Panc1 (cell line): Measurements from ENCODE around the gene PPP2R5D. TPM values are rescaled to one million over a fixed set of nuclear protein-coding genes. Genes with fewer than 3 reads are reported as not detected.

Source experiments
- ATAC-seq: fragments of 200-7000 bp; cut with Tn5 transposase; 2 replicates; pipeline ENCODE4 v1.9.1; 2020; ENCODE audit warnings: mild to moderate bottlenecking, moderate library complexity
- BruUV-seq: library from RNA; stranded (reverse); fragments of 400-500 nt; replicated peaks from 2 replicates; lab custom pipeline; 2021; lab: Mats Ljungman, UMichigan
- CTCF ChIA-PET: fragments of 300-600 bp; sonication (Branson Sonifier 250); formaldehyde crosslinking; loops from one replicate; lab custom pipeline; 2022; ENCODE audit warnings: antibody characterized with exemption; lab: Charles Lee
- POLR2A ChIA-PET: fragments of 300-600 bp; sonication (Branson Sonifier 250); formaldehyde crosslinking; loops from one replicate; lab custom pipeline; 2022; ENCODE audit warnings: antibody characterized with exemption; lab: Charles Lee
- DNase-seq: peaks from one replicate; pipeline ENCODE4 v3.0.0-alpha.2; 2010; ENCODE audit warnings: low read depth, low spot score
- H3K27ac ChIP-seq: 2 replicates; pipeline ENCODE4 v1.5.1; 2011; ENCODE audit warnings: mild to moderate bottlenecking, low read length, inconsistent platforms
- H3K27me3 ChIP-seq: fragments of 200-500 bp; sonication (Bioruptor generic); 2 replicates; pipeline ENCODE4 v1.6.0; 2014; ENCODE audit warnings: low read length, inconsistent platforms; ENCODE audit not compliant: control insufficient read depth, insufficient read depth
- H3K36me3 ChIP-seq: fragments of 200-500 bp; sonication (Bioruptor generic); 2 replicates; pipeline ENCODE4 v1.5.1; 2014; ENCODE audit warnings: inconsistent platforms, mild to moderate bottlenecking, low read length, moderate library complexity; ENCODE audit not compliant: control insufficient read depth, insufficient read depth
- H3K4me1 ChIP-seq: 2 replicates; pipeline ENCODE4 v1.5.1; 2011; ENCODE audit warnings: inconsistent platforms, mild to moderate bottlenecking, low read length, moderate library complexity; ENCODE audit not compliant: control insufficient read depth, insufficient read depth
- H3K4me3 ChIP-seq, 2 experiments: 2 replicates each; pipeline ENCODE4 v1.5.1; 2011 to 2012; ENCODE audit warnings: low read depth in 2 of 2, low read length in 2 of 2, mild to moderate bottlenecking in 2 of 2, inconsistent platforms in 1 of 2, moderate library complexity in 1 of 2
- H3K9me3 ChIP-seq: fragments of 200-500 bp; sonication (Bioruptor generic); 2 replicates; pipeline ENCODE4 v1.5.1; 2014; ENCODE audit warnings: low read depth, mild to moderate bottlenecking, inconsistent platforms, low read length, moderate library complexity; ENCODE audit not compliant: control insufficient read depth, insufficient read depth
- POLR2AphosphoS5 ChIP-seq: IDR thresholded peaks from 2 replicates; pipeline ENCODE4 v1.6.1; 2012; ENCODE audit warnings: mild to moderate bottlenecking, low read depth, low read length, moderate library complexity
- SIN3A ChIP-seq: IDR thresholded peaks from 2 replicates; pipeline ENCODE4 v1.6.1; 2012; ENCODE audit warnings: low read depth, mild to moderate bottlenecking, low read length, moderate library complexity, borderline replicate concordance; ENCODE audit not compliant: insufficient read depth
- TCF7L2 ChIP-seq: IDR thresholded peaks from 2 replicates; pipeline ENCODE4 v1.6.1; 2011; ENCODE audit warnings: mild to moderate bottlenecking, low read depth, low read length, inconsistent platforms
- in situ Hi-C: cut with HindIII; loops from 2 replicates; pipeline ENCODE4 v1.10.0; 2016; ENCODE audit warnings: low sequenced_read_pairs, low pct_unique_long_range_greater_than_20kb
- intact Hi-C: fragments of 100-400 bp; cut with micrococcal nuclease; formaldehyde crosslinking; loops from one replicate; pipeline ENCODE4 v1.10.0; 2022; ENCODE audit not compliant: unreplicated experiment
- total RNA-seq: library from RNA; stranded (reverse); gene quantifications from one replicate; pipeline ENCODE4 v1.2.1, GENCODE V29; 2021; ENCODE audit not compliant: unreplicated experiment
- TF ChIP-seq, protein P1 (sequence below): fragments of 450-650 bp; IDR thresholded peaks from 2 replicates; pipeline ENCODE4 v1.5.1; 2017; ENCODE audit warnings: mild to moderate bottlenecking
- TF ChIP-seq, protein P2 (sequence below), 2 experiments: IDR thresholded peaks; 2 replicates each; pipeline ENCODE4 v1.6.1; 2011 to 2012; ENCODE audit warnings: low read depth in 2 of 2, control low read depth in 1 of 2, low read length in 1 of 2, mild to moderate bottlenecking in 1 of 2, moderate library complexity in 1 of 2; ENCODE audit not compliant: insufficient read depth in 1 of 2

PPP2R5D gene
- total RNA-seq, 1 experiment from 2014 or later = 63.6 TPM

DNA sequence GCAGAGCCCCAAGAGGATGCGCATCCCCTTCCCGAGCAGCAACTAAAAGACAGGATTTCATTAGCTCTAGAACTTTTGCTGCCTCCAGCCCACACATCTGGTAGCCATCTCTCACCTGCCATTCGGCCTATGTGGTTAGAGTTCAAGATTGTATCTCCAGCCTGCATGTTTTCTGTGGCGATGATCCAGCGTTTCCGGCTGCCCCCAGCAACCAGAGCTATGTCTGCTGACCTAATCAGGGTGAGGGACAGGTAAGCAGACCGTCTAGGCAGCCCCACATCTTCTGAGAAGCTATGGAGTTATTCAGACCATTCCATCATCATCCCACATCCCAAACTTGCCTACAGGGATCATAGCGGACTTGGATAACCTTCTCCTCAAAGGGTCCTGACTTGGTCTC is 71.6 kb downstream of the PPP2R5D start:
- DNase-seq (no peak), ATAC-seq (no peak)
- intact Hi-C loops = no loop called here
- POLR2A ChIA-PET = no interaction called here
- no peaks in the 10 kb centered on the region for H3K9me3 ChIP-seq
- H3K4me1 ChIP-seq = peaks cover 25% of the 10 kb centered on the region
- CTCF ChIA-PET = no interaction called here
- peaks cover 5% of the 10 kb centered on the region; the same call in 1 of the 2 replicates for H3K36me3 ChIP-seq
- TF ChIP-seq SIN3A (no peak), POLR2AphosphoS5 (no peak), TCF7L2 (no peak)
- TF ChIP-seq, protein P1, sequence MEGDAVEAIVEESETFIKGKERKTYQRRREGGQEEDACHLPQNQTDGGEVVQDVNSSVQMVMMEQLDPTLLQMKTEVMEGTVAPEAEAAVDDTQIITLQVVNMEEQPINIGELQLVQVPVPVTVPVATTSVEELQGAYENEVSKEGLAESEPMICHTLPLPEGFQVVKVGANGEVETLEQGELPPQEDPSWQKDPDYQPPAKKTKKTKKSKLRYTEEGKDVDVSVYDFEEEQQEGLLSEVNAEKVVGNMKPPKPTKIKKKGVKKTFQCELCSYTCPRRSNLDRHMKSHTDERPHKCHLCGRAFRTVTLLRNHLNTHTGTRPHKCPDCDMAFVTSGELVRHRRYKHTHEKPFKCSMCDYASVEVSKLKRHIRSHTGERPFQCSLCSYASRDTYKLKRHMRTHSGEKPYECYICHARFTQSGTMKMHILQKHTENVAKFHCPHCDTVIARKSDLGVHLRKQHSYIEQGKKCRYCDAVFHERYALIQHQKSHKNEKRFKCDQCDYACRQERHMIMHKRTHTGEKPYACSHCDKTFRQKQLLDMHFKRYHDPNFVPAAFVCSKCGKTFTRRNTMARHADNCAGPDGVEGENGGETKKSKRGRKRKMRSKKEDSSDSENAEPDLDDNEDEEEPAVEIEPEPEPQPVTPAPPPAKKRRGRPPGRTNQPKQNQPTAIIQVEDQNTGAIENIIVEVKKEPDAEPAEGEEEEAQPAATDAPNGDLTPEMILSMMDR = no peak
- TF ChIP-seq, protein P2, sequence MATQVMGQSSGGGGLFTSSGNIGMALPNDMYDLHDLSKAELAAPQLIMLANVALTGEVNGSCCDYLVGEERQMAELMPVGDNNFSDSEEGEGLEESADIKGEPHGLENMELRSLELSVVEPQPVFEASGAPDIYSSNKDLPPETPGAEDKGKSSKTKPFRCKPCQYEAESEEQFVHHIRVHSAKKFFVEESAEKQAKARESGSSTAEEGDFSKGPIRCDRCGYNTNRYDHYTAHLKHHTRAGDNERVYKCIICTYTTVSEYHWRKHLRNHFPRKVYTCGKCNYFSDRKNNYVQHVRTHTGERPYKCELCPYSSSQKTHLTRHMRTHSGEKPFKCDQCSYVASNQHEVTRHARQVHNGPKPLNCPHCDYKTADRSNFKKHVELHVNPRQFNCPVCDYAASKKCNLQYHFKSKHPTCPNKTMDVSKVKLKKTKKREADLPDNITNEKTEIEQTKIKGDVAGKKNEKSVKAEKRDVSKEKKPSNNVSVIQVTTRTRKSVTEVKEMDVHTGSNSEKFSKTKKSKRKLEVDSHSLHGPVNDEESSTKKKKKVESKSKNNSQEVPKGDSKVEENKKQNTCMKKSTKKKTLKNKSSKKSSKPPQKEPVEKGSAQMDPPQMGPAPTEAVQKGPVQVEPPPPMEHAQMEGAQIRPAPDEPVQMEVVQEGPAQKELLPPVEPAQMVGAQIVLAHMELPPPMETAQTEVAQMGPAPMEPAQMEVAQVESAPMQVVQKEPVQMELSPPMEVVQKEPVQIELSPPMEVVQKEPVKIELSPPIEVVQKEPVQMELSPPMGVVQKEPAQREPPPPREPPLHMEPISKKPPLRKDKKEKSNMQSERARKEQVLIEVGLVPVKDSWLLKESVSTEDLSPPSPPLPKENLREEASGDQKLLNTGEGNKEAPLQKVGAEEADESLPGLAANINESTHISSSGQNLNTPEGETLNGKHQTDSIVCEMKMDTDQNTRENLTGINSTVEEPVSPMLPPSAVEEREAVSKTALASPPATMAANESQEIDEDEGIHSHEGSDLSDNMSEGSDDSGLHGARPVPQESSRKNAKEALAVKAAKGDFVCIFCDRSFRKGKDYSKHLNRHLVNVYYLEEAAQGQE (IDR thresholded peaks at IDR 0.05; ENCODE audit: insufficient read depth in 1 of 2, low read depth in 2 of 2, low read length in 1 of 2) = no peak
- H3K4me3 ChIP-seq = no peak overlapping the region
- in situ Hi-C loops = no loop called here
- no peaks in the 10 kb centered on the region for H3K27me3 ChIP-seq
- BruUV-seq = no TSS peak
- H3K27ac ChIP-seq = no peak overlapping the region

DNA sequence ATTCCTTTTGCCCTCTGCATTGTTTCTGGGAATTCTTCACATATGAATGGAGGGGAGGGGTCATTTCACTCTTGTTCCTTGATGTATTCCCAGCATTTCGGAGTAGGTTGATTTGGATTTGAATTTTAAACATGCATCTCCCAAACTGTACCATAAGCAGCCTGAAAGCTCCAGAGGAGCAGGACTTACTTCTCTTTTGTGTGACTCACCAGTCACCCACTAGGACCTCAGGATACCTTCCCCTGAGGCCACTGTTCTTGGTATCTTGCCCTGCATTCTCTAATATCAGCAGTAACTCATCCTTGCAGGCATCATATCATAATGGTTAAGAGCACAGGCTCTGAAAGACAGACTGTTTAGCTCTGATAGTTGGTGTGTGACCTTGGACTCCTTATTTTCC is 74.2 kb downstream of the PPP2R5D start:
- in situ Hi-C loops (no loop called here), intact Hi-C loops (loop anchor here (2.0 kb wide), 1 partner anchor 34 kb away; no protein-coding TSS in a partner anchor)
- no peaks in the 10 kb centered on the region for H3K9me3 ChIP-seq
- H3K27ac ChIP-seq = peak overlapping the region; percentile 92
- BruUV-seq = TSS peak; percentile 75
- peak overlapping the region; percentile 91 to 97 for H3K4me3 ChIP-seq
- DNase-seq = no peak
- peaks cover 11% of the 10 kb centered on the region for H3K4me1 ChIP-seq
- H3K27me3 ChIP-seq = no peaks in the 10 kb centered on the region
- H3K36me3 ChIP-seq = peaks cover 5% of the 10 kb centered on the region; the same call in 1 of the 2 replicates
- CTCF ChIA-PET = no interaction called here
- POLR2A ChIA-PET = no interaction called here
- no peak for ATAC-seq
- TF ChIP-seq SIN3A = no peak
- TF ChIP-seq, protein P2 (IDR thresholded peaks at IDR 0.05; ENCODE audit: insufficient read depth in 1 of 2, low read depth in 2 of 2, low read length in 1 of 2) = no peak
- no peak for TF ChIP-seq TCF7L2
- no peak for TF ChIP-seq POLR2AphosphoS5
- TF ChIP-seq, protein P1 = no peak
